Activated naive CD4-positive, alpha-beta T cell treated with anti-CD3 and anti-CD28 coated beads, Interleukin-2, amount 50 U/mL, for 16 hours (primary cell): Measurements from ENCODE around the gene KIFAP3.
"Not testable (repeated sequence)": the region's sequence is repeated elsewhere in the genome, so short reads cannot be mapped to it uniquely, and the experiment has no call there.

ENCODE experiments used
- DNase-seq: peaks from one replicate; pipeline ENCODE4 v3.0.0-alpha.2; 2020

KIFAP3 gene

GRCh38 chr1:169879034-169879840 is 195.3 kb downstream of the KIFAP3 start:
- no peak for DNase-seq

- no peak for DNase-seq
Measured at GRCh38 chr1:169878498-169878897, 196.0 kb downstream of the KIFAP3 start.

- no peak for DNase-seq
Measured at GRCh38 chr1:169877800-169878491, 196.5 kb downstream of the KIFAP3 start.

DNA sequence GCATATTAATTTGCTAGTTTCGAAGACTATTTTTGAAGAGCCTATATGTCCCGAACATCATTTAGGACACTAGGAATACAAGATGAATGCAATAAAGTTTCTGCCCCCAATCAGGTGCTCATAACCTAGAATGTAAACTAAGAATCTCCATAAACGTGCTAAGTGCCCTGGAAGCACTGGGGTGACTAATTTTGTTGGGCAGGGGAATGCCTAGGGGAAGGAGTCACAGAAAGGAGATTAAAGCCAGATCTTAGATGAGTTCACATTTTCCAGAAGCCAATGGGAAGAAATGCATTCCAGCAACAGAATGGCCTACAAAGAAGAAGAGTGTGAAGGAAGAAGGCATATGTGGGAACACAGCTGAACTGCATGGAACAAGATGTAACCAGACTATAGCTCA is 200.3 kb downstream of the KIFAP3 start:
- DNase-seq = no peak

DNA sequence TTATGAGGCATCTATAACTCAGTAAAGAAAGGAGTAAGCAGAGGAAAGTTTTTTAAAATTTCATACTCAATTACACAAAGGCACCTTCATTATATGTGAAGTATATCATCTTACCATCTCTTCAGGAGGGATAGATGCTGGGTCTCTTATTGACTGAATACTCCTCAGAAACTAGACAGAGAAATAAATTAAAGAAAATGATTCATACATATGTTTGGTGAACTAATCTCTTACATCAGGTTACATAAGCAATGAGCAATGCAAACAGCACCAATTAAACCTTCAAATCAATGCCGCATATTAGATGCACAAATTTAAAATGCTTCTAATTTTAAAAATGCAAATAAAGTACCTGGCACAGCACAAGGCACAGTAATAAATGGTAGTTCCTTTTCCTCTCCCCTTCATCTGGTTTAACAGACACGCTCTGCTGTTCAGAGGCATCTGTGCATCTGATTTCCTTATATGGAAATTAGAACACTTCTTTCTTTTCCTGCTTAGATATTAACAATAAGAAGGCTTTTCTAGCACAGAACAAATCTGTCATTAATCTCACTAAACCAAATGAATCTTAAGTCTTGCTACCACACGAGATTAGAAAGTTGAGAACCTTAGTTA is 200.8 kb downstream of the KIFAP3 start:
- DNase-seq = no peak

DNA sequence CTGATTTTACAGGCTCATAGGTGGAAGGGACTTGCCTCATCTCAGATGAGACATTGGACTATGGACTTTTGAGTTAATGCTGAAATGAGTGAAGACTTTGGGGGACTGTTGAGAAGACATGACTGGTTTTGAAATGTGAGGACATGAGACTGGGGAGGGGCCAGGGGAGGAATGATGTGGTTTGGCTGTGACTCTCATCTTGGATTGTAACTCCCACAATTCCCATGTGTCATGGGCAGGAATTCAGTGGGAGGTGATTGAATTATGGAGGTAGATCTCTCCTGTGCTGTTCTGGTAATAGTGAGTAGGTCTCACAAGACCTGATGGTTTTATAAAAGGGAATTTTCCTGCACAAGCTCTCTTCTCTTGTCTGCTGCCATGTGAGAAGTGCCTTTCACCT is 201.6 kb downstream of the KIFAP3 start:
- no peak for DNase-seq

GRCh38 chr1:169871988-169872387 is 202.5 kb downstream of the KIFAP3 start:
- DNase-seq = not testable (repeated sequence)
